ENCODE measurements around the gene FERMT1.
"Not testable (repeated sequence)": the region's sequence is repeated elsewhere in the genome, so short reads cannot be mapped to it uniquely, and the experiment has no call there.

The FERMT1 gene

GRCh38 chr20:6044115-6044514 is 78.7 kb downstream of the FERMT1 start:
- no peaks in the 10 kb centered on the region for H3K27me3 ChIP-seq (ENCODE audit: control insufficient read depth, insufficient read depth, low read length, poor library complexity, severe bottlenecking)
- H3K4me1 ChIP-seq (ENCODE audit: control insufficient read depth, insufficient read depth, low read length) = no peaks in the 10 kb centered on the region
- 88 to 94% methylated on average over 2 of the region's 2 CpGs for WGBS, 2 experiments
- H3K4me3 ChIP-seq (ENCODE audit: insufficient read depth, low read depth, low read length) = no peak overlapping the region
- H3K27ac ChIP-seq (ENCODE audit: insufficient read depth, low read depth, low read length, poor library complexity, severe bottlenecking) = no peak overlapping the region
- H3K36me3 ChIP-seq (ENCODE audit: control insufficient read depth, insufficient read depth, low read length) = peaks cover 4% of the 10 kb centered on the region
- no peaks in the 10 kb centered on the region for H3K9me3 ChIP-seq (ENCODE audit: control insufficient read depth, low read length)

DNA sequence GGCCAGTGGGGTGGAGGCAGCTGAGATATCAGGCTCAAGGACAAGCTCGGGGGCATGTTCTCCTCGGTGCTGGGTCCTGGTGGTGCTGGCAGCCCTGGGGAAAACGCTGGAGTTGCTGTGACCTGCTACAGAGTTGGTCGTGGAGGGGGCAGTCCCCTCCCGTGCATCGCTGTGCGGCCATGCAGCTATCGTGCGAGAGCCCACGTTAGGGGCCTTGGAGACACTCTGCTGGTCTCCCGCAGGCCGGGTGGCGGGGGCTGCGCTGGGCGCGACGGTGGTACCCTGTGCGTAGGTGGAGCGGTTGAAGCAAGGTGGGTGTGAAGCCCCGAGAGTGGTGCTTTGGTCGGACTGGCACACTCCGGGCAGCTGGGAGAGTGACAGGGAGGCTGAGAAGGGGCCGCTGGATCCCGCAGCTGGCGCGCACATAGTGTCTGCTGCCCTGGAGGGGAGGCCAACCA is 81.0 kb downstream of the FERMT1 start:
- Histone ChIP-seq H3K4me1 (ENCODE audit: control insufficient read depth, insufficient read depth, low read length) (no peaks in the 10 kb centered on the region), H3K4me3 (ENCODE audit: insufficient read depth, low read depth, low read length) (no peak overlapping the region), H3K36me3 (ENCODE audit: control insufficient read depth, insufficient read depth, low read length) (peaks cover 6% of the 10 kb centered on the region), H3K9me3 (ENCODE audit: control insufficient read depth, low read length) (no peaks in the 10 kb centered on the region), H3K27me3 (ENCODE audit: control insufficient read depth, insufficient read depth, low read length, poor library complexity, severe bottlenecking) (no peaks in the 10 kb centered on the region), H3K27ac (ENCODE audit: insufficient read depth, low read depth, low read length, poor library complexity, severe bottlenecking) (no peak overlapping the region)
- WGBS, 2 experiments = 95% methylated on average over 26 of the region's 26 CpGs

DNA sequence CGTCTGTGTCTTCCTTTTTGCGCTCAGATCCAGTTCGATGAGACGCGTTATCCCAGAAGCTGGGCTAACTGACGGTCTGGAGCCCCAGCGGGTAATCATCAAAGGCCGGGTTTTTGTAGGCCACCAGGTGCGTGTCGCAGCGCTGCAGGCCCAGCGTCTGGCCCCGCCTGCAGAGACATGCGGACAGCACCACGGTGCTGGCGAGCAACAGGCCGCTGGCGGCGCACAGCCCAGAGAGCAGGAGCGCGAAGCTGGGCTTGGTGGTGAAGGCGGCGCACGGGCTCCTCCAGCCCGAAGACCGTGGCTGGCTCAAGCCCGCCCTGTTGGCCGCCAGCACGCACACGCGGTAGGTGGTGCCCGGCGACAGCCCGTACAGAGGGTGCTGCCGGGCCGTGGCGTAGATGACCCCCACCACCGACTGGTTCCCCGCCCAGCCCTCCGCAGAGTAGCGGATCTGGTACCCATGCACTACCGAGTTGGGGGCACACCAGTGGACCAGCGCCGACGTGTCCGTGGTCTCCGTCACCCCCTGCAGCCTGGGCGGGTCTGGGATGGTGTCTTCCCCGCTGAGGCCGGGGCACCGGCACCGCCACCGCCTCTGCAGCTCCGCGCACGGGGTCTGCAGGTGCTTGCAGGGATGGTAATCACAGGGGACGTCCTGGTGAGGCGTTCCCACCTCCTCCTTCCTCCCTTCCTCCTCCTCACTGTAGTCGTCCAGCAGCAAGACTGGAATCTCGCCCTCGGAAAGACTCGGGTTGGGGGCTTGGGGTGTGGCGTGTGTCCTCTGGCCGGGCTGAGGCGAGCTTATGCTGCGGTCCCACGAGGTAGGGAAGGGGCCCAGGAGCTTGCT is 81.6 kb downstream of the FERMT1 start:
- peaks cover 6% of the 10 kb centered on the region for H3K36me3 ChIP-seq (ENCODE audit: control insufficient read depth, insufficient read depth, low read length)
- WGBS, 2 experiments = 96% methylated on average over 67 of the region's 67 CpGs

DNA sequence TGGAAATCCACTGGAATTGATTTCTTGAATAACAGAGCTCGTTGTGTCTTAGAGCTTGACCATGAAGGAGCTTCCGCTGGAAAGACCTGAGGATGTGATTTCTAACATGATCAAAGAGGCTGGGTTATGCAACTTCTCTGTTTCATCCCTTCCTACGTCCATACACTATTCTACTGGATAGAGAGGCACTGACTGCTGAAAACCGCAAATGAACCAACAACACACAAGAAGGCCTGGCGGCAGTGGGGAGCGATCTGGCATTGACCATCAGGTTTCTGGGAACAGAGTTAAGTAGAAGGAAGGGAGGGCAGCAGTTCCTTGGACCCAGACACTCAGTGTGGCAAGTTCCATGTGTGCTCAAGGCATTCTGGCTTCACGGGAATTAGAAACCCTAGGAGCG is 82.3 kb downstream of the FERMT1 start:
- Histone ChIP-seq H3K4me3 (ENCODE audit: insufficient read depth, low read depth, low read length) (no peak overlapping the region), H3K36me3 (ENCODE audit: control insufficient read depth, insufficient read depth, low read length) (peaks cover 6% of the 10 kb centered on the region)
- 96% methylated on average over 8 of the region's 8 CpGs for WGBS, 2 experiments

More for the DNA sequence above, 81.6 kb downstream of the FERMT1 start:
- no peak overlapping the region for H3K4me3 ChIP-seq (ENCODE audit: insufficient read depth, low read depth, low read length)
- H3K4me1 ChIP-seq (ENCODE audit: control insufficient read depth, insufficient read depth, low read length) = no peaks in the 10 kb centered on the region
- H3K27ac ChIP-seq (ENCODE audit: insufficient read depth, low read depth, low read length, poor library complexity, severe bottlenecking) = no peak overlapping the region
- H3K27me3 ChIP-seq (ENCODE audit: control insufficient read depth, insufficient read depth, low read length, poor library complexity, severe bottlenecking) = no peaks in the 10 kb centered on the region
- no peaks in the 10 kb centered on the region for H3K9me3 ChIP-seq (ENCODE audit: control insufficient read depth, low read length)

GRCh38 chr20:6039766-6040165 is 83.1 kb downstream of the FERMT1 start:
- Histone ChIP-seq H3K4me1 (ENCODE audit: control insufficient read depth, insufficient read depth, low read length) (no peaks in the 10 kb centered on the region), H3K36me3 (ENCODE audit: control insufficient read depth, insufficient read depth, low read length) (peaks cover 8% of the 10 kb centered on the region), H3K4me3 (ENCODE audit: insufficient read depth, low read depth, low read length) (no peak overlapping the region), H3K9me3 (ENCODE audit: control insufficient read depth, low read length) (no peaks in the 10 kb centered on the region), H3K27ac (ENCODE audit: insufficient read depth, low read depth, low read length, poor library complexity, severe bottlenecking) (no peak overlapping the region), H3K27me3 (ENCODE audit: control insufficient read depth, insufficient read depth, low read length, poor library complexity, severe bottlenecking) (no peaks in the 10 kb centered on the region)
- 93 to 96% methylated on average over 5 of the region's 5 CpGs for WGBS, 2 experiments

More for the DNA sequence above, 82.3 kb downstream of the FERMT1 start:
- H3K27me3 ChIP-seq (ENCODE audit: control insufficient read depth, insufficient read depth, low read length, poor library complexity, severe bottlenecking) = no peaks in the 10 kb centered on the region
- no peak overlapping the region for H3K27ac ChIP-seq (ENCODE audit: insufficient read depth, low read depth, low read length, poor library complexity, severe bottlenecking)
- H3K9me3 ChIP-seq (ENCODE audit: control insufficient read depth, low read length) = no peaks in the 10 kb centered on the region
- no peaks in the 10 kb centered on the region for H3K4me1 ChIP-seq (ENCODE audit: control insufficient read depth, insufficient read depth, low read length)

- 79 to 93% methylated on average over 3 of the region's 3 CpGs for WGBS, 2 experiments
- no peaks in the 10 kb centered on the region for H3K4me1 ChIP-seq (ENCODE audit: control insufficient read depth, insufficient read depth, low read length)
- peaks cover 20% of the 10 kb centered on the region for H3K36me3 ChIP-seq (ENCODE audit: control insufficient read depth, insufficient read depth, low read length)
- no peak overlapping the region for H3K4me3 ChIP-seq (ENCODE audit: insufficient read depth, low read depth, low read length)
- peak overlapping the region; percentile 16 for H3K27ac ChIP-seq (ENCODE audit: insufficient read depth, low read depth, low read length, poor library complexity, severe bottlenecking)
- no peaks in the 10 kb centered on the region for H3K9me3 ChIP-seq (ENCODE audit: control insufficient read depth, low read length)
- no peaks in the 10 kb centered on the region for H3K27me3 ChIP-seq (ENCODE audit: control insufficient read depth, insufficient read depth, low read length, poor library complexity, severe bottlenecking)
Measured at GRCh38 chr20:6038256-6038655, 84.6 kb downstream of the FERMT1 start.

DNA sequence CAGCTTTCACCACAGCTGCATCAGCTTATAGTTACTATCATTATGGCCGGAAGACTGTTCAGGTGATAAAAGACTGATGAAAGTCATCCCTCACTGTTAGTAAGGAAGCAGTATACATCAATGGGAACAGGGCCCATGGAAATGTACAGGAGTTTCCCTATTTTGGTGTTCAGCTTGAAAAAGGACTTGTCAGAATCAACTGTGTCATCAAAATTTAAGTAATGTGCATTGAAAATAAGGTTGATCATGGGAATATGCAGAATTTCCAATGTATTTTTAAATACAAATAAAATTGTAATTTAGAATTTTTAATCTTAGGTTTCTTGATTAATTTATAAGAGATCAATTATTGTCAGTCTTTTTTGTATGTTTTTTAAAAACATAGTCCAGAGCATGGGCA is 85.7 kb downstream of the FERMT1 start:
- no peaks in the 10 kb centered on the region for H3K27me3 ChIP-seq (ENCODE audit: control insufficient read depth, insufficient read depth, low read length, poor library complexity, severe bottlenecking)
- no peak overlapping the region for H3K27ac ChIP-seq (ENCODE audit: insufficient read depth, low read depth, low read length, poor library complexity, severe bottlenecking)
- WGBS, 2 experiments = 100% methylated on average over 1 of the region's 1 CpG; no CpG with 5 or more reads in 1 of the 2 experiments
- peaks cover 20% of the 10 kb centered on the region for H3K36me3 ChIP-seq (ENCODE audit: control insufficient read depth, insufficient read depth, low read length)
- no peaks in the 10 kb centered on the region for H3K4me1 ChIP-seq (ENCODE audit: control insufficient read depth, insufficient read depth, low read length)
- H3K9me3 ChIP-seq (ENCODE audit: control insufficient read depth, low read length) = no peaks in the 10 kb centered on the region
- H3K4me3 ChIP-seq (ENCODE audit: insufficient read depth, low read depth, low read length) = no peak overlapping the region

GRCh38 chr20:6036213-6036612 is 86.6 kb downstream of the FERMT1 start:
- Histone ChIP-seq H3K4me1 (ENCODE audit: control insufficient read depth, insufficient read depth, low read length) (no peaks in the 10 kb centered on the region), H3K27me3 (ENCODE audit: control insufficient read depth, insufficient read depth, low read length, poor library complexity, severe bottlenecking) (no peaks in the 10 kb centered on the region), H3K9me3 (ENCODE audit: control insufficient read depth, low read length) (no peaks in the 10 kb centered on the region), H3K4me3 (ENCODE audit: insufficient read depth, low read depth, low read length) (no peak overlapping the region), H3K36me3 (ENCODE audit: control insufficient read depth, insufficient read depth, low read length) (peaks cover 20% of the 10 kb centered on the region), H3K27ac (ENCODE audit: insufficient read depth, low read depth, low read length, poor library complexity, severe bottlenecking) (no peak overlapping the region)
- WGBS, 2 experiments = 97 to 99% methylated on average over 3 to 4 of the region's 4 CpGs

- Histone ChIP-seq H3K27me3 (ENCODE audit: control insufficient read depth, insufficient read depth, low read length, poor library complexity, severe bottlenecking) (no peaks in the 10 kb centered on the region), H3K9me3 (ENCODE audit: control insufficient read depth, low read length) (no peaks in the 10 kb centered on the region), H3K4me3 (ENCODE audit: insufficient read depth, low read depth, low read length) (no peak overlapping the region), H3K36me3 (ENCODE audit: control insufficient read depth, insufficient read depth, low read length) (peaks cover 16% of the 10 kb centered on the region), H3K4me1 (ENCODE audit: control insufficient read depth, insufficient read depth, low read length) (no peaks in the 10 kb centered on the region), H3K27ac (ENCODE audit: insufficient read depth, low read depth, low read length, poor library complexity, severe bottlenecking) (no peak overlapping the region)
- 95 to 96% methylated on average over 2 of the region's 2 CpGs for WGBS, 2 experiments
Measured at GRCh38 chr20:6034134-6034969, 88.5 kb downstream of the FERMT1 start.

- H3K4me3 ChIP-seq (ENCODE audit: insufficient read depth, low read depth, low read length); H3K27me3 ChIP-seq (ENCODE audit: control insufficient read depth, insufficient read depth, low read length, poor library complexity, severe bottlenecking); H3K9me3 ChIP-seq (ENCODE audit: control insufficient read depth, low read length); H3K4me1 ChIP-seq (ENCODE audit: control insufficient read depth, insufficient read depth, low read length); H3K27ac ChIP-seq (ENCODE audit: insufficient read depth, low read depth, low read length, poor library complexity, severe bottlenecking): not testable (repeated sequence)
- 98% methylated on average over 7 to 8 of the region's 8 CpGs for WGBS, 2 experiments
- H3K36me3 ChIP-seq (ENCODE audit: control insufficient read depth, insufficient read depth, low read length) = peaks cover 14% of the 10 kb centered on the region
Measured at GRCh38 chr20:6032907-6033306, 89.9 kb downstream of the FERMT1 start.

All from ectodermal cell (in vitro differentiated cells).